Panc1 (cell line): ENCODE results near the gene MOB1B.

Experiments
- POLR2AphosphoS5 ChIP-seq: IDR thresholded peaks from 2 replicates; pipeline ENCODE4 v1.6.1; 2012; ENCODE audit warnings: mild to moderate bottlenecking, low read depth, low read length, moderate library complexity
- SIN3A ChIP-seq: IDR thresholded peaks from 2 replicates; pipeline ENCODE4 v1.6.1; 2012; ENCODE audit warnings: low read depth, mild to moderate bottlenecking, low read length, moderate library complexity, borderline replicate concordance; ENCODE audit not compliant: insufficient read depth
- TF ChIP-seq, protein P1 (sequence below): fragments of 450-650 bp; IDR thresholded peaks from 2 replicates; pipeline ENCODE4 v1.5.1; 2017; ENCODE audit warnings: mild to moderate bottlenecking
- TF ChIP-seq, protein P2 (sequence below), 2 experiments: IDR thresholded peaks; 2 replicates each; pipeline ENCODE4 v1.6.1; 2011 to 2012; ENCODE audit warnings: low read depth in 2 of 2, control low read depth in 1 of 2, low read length in 1 of 2, mild to moderate bottlenecking in 1 of 2, moderate library complexity in 1 of 2; ENCODE audit not compliant: insufficient read depth in 1 of 2

DNA sequence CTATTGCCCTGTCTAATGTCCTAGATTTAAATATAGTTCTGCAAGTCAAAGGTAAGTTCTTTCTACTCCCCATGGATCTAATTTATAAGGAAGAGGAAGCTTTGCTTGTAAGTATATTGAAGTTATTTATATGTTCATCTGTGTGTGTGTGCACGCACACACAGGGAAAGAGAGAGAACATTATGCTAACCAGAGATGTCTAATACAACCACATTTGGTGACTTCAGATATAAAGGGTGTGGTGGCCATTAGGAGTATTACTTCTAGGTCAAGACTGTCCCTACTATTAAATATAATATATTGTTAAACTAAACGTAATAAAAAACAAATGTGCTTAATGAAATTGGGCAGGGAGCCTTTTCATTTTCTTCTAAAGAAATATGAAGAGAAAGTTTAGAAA, 95.4 kb downstream of the MOB1B start:
- TF ChIP-seq POLR2AphosphoS5 (no peak), SIN3A (no peak)
- TF ChIP-seq, protein P1, sequence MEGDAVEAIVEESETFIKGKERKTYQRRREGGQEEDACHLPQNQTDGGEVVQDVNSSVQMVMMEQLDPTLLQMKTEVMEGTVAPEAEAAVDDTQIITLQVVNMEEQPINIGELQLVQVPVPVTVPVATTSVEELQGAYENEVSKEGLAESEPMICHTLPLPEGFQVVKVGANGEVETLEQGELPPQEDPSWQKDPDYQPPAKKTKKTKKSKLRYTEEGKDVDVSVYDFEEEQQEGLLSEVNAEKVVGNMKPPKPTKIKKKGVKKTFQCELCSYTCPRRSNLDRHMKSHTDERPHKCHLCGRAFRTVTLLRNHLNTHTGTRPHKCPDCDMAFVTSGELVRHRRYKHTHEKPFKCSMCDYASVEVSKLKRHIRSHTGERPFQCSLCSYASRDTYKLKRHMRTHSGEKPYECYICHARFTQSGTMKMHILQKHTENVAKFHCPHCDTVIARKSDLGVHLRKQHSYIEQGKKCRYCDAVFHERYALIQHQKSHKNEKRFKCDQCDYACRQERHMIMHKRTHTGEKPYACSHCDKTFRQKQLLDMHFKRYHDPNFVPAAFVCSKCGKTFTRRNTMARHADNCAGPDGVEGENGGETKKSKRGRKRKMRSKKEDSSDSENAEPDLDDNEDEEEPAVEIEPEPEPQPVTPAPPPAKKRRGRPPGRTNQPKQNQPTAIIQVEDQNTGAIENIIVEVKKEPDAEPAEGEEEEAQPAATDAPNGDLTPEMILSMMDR: no peak
- TF ChIP-seq, protein P2, sequence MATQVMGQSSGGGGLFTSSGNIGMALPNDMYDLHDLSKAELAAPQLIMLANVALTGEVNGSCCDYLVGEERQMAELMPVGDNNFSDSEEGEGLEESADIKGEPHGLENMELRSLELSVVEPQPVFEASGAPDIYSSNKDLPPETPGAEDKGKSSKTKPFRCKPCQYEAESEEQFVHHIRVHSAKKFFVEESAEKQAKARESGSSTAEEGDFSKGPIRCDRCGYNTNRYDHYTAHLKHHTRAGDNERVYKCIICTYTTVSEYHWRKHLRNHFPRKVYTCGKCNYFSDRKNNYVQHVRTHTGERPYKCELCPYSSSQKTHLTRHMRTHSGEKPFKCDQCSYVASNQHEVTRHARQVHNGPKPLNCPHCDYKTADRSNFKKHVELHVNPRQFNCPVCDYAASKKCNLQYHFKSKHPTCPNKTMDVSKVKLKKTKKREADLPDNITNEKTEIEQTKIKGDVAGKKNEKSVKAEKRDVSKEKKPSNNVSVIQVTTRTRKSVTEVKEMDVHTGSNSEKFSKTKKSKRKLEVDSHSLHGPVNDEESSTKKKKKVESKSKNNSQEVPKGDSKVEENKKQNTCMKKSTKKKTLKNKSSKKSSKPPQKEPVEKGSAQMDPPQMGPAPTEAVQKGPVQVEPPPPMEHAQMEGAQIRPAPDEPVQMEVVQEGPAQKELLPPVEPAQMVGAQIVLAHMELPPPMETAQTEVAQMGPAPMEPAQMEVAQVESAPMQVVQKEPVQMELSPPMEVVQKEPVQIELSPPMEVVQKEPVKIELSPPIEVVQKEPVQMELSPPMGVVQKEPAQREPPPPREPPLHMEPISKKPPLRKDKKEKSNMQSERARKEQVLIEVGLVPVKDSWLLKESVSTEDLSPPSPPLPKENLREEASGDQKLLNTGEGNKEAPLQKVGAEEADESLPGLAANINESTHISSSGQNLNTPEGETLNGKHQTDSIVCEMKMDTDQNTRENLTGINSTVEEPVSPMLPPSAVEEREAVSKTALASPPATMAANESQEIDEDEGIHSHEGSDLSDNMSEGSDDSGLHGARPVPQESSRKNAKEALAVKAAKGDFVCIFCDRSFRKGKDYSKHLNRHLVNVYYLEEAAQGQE (IDR thresholded peaks at IDR 0.05; ENCODE audit: insufficient read depth in 1 of 2, low read depth in 2 of 2, low read length in 1 of 2): no peak
